Neural cell (in vitro differentiated cells): ENCODE data around the gene MRPL58.

Experiments
- EP300 ChIP-seq: fragments of 450-650 bp; conservative IDR thresholded peaks from 2 replicates; pipeline ENCODE4 v1.6.1; 2014; ENCODE audit warnings: antibody characterized with exemption, mild to moderate bottlenecking, moderate library complexity; ENCODE audit not compliant: poor library complexity, severe bottlenecking
- EZH2 ChIP-seq: fragments of 200-600, 300-800 bp; shearing (Covaris generic), sonication (generic); IDR thresholded peaks from 2 replicates; pipeline ENCODE4 v1.6.1; 2014; ENCODE audit warnings: antibody characterized with exemption, low read length, borderline replicate concordance, mild to moderate bottlenecking; ENCODE audit not compliant: insufficient read depth, poor library complexity, severe bottlenecking
- POLR2AphosphoS5 ChIP-seq: IDR thresholded peaks from 2 replicates; pipeline ENCODE4 v1.6.1; 2012
- SMC3 ChIP-seq: fragments of 450-650 bp; conservative IDR thresholded peaks from 2 replicates; pipeline ENCODE4 v1.6.1; 2014; ENCODE audit warnings: antibody characterized with exemption, mild to moderate bottlenecking, moderate library complexity; ENCODE audit not compliant: poor library complexity
- TF ChIP-seq, protein P1 (sequence below): fragments of 450-650 bp; IDR thresholded peaks from 2 replicates; pipeline ENCODE4 v1.5.1; 2014; ENCODE audit warnings: antibody characterized with exemption, mild to moderate bottlenecking, moderate library complexity; ENCODE audit not compliant: poor library complexity, severe bottlenecking

DNA sequence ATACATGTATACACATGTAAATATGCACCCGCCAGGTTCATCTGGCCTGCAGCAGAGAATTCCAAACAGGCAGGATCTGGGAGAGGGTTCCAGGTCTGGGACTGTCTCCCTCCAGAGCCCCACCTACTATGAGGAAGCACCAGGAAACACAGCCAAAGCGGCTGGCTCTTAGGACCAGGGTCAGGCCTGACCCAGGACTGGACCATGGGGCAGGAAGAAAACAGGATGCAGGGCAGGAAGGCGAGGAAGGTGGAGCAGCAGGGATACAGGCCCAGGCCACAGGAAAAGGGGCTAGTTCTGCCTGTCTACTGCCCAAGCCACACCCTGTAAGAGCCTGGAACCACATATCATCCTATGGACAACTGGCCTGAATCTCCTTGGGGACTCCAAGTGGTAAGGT, 42.1 kb upstream of the MRPL58 start:
- TF ChIP-seq, protein P1, sequence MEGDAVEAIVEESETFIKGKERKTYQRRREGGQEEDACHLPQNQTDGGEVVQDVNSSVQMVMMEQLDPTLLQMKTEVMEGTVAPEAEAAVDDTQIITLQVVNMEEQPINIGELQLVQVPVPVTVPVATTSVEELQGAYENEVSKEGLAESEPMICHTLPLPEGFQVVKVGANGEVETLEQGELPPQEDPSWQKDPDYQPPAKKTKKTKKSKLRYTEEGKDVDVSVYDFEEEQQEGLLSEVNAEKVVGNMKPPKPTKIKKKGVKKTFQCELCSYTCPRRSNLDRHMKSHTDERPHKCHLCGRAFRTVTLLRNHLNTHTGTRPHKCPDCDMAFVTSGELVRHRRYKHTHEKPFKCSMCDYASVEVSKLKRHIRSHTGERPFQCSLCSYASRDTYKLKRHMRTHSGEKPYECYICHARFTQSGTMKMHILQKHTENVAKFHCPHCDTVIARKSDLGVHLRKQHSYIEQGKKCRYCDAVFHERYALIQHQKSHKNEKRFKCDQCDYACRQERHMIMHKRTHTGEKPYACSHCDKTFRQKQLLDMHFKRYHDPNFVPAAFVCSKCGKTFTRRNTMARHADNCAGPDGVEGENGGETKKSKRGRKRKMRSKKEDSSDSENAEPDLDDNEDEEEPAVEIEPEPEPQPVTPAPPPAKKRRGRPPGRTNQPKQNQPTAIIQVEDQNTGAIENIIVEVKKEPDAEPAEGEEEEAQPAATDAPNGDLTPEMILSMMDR = no peak
- TF ChIP-seq EZH2 (no peak), POLR2AphosphoS5 (no peak), SMC3 (no peak), EP300 (no peak)
